ENCODE results near the gene TWF2.
"Not testable (repeated sequence)": the region's sequence is repeated elsewhere in the genome, so short reads cannot be mapped to it uniquely, and the experiment has no call there.

Gene TWF2

DNA sequence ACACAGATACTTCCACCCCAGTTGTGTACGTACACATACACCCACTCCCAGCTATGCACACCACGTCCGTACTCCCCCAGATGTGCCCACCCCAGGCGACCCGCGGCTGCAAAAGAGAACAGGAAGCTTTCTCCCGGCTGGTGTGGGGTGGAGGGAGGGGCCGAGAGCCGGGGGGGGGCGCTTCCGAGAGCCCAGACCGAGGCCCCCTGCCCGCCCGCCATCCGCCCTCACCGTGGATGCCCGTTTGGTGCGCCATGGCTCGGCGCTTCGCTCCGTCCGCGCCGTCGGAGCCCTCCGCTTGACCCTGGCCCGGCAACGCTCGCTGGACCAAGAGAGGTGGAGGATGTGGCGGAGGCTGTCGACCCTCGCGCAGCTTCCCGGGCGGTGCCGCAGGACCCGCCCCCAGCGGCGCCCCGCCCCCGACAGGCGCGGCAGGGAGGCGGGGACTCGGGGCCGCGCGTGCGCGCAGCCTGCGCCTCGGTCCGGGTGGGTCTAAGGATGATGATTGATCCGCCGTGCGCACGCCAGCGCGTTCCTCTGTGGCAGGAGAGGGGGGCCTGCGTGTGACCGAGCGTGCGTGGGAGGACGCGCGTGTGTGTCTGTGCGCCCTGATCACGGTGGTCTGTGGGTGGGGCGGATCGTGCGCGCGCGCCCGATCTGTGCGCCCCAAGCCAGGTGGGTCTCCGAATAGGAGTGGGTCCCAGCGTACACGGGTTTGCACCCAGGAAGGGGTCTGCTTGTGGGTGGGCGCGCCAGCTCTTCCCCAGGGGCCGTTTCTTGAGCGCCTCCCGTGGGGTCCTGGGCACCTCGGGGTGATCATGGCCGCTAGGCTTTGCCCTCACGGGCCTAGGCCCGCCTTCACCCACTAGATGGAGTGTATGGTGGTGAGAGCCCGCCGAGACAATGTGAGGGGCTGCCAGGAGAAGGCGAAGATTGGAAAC lies at the start of gene TWF2:
TSS of gene TWF2 (minus strand) at position 398 of the 941 bp plus-strand sequence. CDS start at position 256, 142 bp downstream.
- peak; percentile 64 to 66 for DNase-seq

DNA sequence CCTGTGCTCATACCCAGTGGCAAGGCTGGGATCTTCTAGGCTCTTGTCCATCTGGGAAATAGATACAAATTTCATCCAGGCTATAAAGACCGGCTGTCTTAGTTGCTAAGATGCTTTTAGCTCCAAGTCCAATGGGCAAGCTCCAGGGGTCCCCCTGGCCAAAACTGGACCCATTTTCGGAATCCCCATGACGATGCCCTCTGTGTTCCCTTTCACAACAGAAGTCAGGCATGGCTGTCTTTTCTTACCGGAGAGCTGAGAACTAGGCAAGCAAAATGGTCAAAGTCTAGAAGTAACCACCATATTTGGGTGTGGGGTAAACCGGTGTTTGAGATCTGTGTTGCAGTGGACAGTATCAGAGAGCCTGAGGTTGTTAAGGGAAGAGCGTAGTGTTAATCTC lies 49.7 kb upstream of the TWF2 start:
- no peak for DNase-seq

DNA sequence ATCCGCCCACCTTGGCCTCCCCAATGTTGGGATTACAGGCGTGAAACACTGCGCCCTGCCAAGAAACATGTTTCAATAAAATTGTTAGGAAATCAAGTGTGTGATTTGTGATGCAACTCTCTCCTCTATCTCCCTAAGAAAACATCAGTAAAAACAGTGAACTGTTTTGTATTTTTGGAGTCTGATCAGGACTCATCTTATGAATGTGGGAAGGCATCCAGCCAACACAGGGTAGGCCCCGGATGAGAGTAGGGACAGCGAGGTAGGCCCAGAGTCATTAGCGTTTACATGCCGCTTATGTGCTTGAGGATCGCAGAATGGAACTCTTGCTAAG lies 47.8 kb upstream of the TWF2 start:
- no peak for DNase-seq

DNA sequence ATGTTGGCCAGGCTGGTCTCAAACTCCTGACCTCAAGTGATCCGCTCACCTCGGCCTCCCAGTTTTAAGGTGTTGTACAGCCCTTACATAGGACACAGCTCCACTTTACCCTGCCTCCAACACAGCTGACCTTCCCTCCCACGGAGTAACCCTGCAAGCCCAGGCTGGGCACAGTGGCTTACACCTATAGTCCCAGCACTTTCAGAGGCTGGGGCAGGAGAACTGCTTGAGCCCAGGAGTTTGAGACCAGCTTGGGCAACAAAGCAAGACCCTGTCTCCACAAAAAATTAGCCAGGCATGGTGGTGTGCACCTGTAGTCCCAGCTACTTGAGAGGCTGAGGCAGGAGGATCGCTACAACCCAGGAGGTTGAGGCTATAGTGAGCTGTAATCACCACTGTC lies 45.1 kb upstream of the TWF2 start:
- not testable (repeated sequence) for DNase-seq

DNA sequence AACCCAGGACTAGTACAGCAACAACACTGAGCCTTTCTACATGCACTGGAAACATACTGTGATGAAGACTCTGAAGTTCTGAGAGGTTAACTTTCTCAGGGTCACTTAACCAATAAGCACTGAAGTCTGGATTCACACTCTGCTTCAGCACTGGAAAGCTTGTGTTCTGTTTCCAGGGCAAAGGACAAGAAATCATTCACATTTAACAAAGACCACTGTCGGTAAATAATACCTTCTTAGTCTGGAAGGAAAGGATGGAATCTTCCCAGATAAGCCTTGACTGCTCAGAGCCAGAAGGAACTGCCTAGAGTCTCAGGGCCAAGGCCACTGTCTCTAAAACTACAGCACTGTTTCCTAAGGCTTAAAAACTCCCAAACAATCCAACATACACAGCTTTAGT lies 44.3 kb upstream of the TWF2 start:
- no peak for DNase-seq

DNA sequence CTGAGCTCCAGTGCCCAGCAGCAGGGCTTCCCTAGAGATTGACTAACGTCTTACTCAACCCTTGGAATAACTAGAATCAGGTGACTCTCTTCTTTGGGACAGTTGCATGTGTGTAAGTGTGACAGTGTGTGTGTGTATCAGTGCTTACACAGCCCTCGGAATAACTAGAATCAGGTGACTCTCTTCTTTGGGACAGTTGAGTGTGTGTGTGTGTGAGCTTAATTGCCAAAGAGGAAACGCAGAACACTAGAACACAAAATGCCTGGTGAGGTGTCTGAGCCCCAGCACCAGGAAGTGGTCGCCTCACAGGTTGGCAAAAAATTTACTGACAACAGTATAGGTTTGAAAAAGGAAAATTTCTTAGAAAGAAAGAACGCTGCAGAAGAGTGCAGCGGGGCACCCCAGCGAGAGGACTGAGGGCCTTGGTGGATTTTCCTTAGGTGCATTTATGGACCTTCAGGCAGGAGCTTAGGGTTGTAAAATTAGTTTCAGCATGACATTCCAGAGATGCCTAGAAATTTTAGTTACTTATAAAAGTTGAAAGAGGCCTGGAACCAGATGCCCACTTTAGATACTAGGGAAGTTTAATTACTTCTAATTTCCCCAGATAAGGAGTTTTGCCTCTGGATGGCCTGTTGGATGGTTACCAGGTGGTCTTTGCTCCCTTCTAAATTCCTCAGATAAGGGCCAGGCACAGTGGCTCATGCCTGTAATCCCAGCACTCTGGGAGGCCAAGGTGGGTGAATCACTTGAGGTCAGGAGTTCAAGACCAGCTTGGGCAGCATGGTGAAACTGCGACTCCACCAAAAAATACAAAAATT lies 43.2 kb upstream of the TWF2 start:
- DNase-seq, result peak; percentile 24 to 35

DNA sequence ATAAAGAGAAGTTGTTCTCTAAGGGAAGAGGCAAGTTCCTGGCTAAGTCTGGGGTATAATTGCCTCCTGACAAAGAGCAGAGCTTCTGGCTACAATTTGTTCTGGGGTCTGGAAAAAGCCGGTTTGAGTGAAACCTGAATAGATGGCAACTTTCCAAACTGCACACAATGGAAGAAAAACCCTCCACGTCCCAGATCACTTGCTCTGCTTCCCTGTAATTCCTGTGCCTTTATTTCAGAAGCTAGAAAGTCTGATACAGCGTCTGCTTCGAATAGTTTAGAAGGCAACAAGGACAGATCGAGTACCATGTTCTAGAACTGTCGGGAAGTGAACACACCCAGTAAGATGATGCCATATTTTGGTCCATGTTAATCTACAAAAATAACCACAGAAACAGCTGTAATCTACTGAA lies 41.1 kb upstream of the TWF2 start:
- DNase-seq, result no peak

DNA sequence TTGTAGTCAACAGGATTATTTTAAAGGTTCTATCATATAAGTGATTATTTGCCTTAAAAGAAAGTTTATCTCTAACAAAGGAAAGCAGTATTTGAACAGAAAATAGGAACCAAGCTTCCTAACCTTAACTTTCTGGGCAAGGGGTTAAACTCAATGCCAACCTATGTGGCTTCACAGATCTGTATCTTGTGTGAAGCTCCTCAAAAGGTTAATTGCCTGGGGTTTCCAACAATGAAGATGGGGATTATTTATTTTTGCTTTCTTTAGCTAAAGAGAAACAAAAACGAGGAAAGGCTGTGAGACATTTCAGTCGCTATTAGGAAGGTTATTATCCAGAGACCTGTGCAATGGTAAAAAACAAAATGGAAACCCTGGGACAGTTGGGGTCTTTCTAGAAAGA lies 40.6 kb upstream of the TWF2 start:
- no peak for DNase-seq

DNA sequence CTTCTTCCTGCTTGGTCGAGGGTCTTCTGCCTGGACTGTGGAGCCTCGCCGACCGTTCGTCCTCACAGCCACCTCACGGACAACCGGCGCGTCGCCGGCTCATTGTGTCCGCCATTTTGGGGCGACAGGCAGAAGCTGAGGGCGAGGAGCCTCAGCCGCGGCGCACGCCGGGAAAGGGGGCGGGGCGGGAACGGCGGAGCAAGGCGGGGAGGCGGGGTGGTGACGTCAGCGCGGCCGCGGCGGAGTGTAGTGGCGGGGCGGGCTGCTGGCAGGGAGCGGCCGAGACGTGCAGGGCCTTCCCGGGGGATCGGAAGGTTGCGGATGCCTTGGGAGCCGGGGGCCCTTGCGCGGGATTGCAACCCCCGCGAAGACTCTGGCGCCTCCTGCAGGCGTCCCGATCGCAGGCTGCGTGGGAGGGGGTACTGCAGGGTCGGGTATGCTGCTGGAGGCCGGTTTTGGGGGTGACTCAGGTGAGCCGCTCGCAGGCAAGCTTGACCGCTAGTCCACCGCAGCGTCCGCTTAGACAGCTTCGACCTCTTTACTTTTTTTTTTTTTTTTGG lies 39.6 kb upstream of the TWF2 start, which contains the start of gene WDR82:
TSS of gene WDR82 (minus strand) at position 140 of the 560 bp plus-strand sequence. CDS start 288 bp downstream, outside the sequence.
- DNase-seq, result peak; percentile 90

DNA sequence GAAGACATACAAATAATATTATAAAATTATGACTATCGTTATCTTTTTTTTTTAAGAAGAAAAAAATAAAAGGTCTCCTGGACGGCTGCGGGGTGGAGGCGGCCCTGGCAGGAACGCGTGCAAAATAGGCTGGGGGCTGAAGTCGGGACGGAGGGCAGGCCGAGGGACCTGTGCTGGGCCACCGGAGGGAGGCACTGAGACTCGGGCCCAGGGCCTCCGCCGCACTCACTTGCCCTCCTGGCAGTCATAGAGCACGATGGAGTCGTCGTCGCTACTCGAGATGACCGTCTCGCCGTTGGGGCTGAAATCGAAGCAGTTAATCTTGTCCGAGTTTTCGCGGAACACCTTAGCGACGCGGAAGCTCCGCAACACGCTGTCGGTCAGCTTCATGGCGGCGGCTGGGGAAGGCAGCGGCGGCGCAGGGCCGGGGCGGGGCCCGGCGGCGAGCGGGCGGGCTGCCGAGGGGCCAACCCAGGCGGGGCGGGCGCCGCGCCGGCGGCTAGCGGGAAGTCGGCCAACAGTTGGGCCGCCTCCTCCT lies 39.1 kb upstream of the TWF2 start:
- DNase-seq, result peak in 1 of 2 experiments; percentile 45

DNA sequence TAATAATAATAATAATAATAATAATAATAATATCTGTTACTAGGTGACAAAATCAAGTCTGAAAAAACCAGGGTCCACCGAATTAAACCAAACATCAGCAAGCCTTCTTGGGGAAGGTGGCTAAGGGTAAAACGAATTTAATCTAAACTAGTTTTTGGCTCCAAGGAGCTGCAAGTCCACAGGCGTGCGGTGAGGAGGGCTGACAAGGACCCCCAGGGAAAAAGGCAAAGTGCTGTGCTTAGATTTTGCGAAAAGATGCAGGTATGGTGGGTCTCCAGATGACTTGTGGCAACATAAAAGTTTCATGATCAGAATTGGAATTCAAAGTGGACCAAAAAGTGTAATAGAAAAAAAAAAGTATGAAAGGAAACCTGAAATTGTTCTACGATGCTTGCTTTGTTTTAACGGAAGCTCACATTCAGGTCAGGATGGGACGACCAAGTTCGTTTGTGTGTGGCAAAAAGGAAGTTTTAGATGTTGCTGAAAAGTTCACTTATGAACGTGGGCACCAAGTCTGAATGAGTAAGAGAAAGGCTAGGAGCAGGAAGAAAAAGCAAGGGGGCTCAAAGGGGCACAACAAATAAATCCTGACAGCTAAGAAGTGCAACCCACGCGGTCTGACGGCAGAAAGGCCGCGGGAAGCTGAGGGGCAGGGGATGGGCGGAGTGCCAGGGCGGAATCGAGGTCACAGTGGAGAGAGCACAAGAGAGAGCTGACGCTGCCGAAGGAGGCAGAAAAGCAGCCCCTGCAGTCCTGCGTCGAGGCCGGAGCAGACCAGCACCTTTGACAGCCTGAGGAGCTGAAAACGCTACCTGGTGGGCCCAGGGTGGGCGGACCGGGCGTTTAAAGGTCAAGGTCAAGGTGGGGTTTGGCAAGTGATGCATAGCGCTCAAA lies 38.4 kb upstream of the TWF2 start:
- peak; percentile 43 to 54 for DNase-seq

DNA sequence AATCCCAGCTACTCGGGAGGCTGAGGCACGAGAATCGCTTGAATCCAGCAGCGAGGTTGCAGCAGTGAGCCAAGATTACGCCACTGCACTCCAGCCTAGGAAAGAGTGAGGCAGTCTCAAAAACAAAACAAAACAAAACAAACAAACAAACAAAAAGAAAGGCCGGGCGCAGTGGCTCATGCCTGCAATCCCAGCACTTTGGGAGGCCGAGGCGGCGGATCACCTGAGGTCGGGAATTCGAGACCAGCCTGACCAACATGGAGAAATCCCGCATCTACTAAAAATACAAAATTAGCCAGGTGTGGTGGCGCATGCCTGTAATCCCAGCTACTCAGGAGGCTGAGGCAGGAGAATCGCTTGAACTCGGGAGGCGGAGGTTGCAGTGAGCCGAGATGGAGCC lies 35.8 kb upstream of the TWF2 start:
- DNase-seq, result not testable (repeated sequence)

DNA sequence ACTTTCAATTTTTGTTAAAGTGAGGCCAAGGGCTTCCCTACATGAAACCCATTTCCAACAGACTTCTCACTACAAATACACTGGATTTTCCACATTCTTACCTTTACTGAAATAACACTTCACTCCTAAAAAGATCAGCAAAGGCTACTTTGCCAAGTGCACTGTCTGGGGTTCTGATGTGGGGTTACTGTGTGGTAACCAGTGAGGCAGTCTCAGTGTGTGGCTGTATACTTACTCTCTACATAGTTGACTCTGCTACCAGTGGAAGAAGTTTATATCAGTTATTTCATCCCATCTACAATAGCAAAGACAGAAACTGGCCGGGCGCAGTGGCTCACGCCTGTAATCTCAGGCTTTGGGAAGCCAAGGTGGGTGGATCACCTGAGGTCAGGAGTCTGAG lies 33.9 kb upstream of the TWF2 start:
- DNase-seq, result no peak

DNA sequence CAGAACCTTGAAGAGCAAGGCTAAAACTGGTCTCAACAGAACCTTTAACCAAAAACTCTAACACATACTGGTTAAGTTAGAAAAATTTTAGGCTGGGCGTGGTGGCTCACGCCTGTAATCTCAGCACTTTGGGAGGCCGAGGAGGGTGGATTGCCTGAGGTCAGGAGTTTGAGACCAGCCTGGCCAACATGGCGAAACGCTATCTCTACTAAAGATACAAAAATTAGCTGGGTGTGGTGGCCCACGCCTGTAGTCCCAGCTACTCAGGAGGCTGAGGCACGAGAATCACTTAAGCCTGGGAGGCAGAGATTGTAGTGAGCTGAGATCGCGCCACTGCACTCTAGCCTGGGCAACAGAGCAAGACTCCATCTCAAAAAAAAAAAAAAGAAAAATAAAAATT lies 33.2 kb upstream of the TWF2 start:
- DNase-seq, result not testable (repeated sequence)

DNA sequence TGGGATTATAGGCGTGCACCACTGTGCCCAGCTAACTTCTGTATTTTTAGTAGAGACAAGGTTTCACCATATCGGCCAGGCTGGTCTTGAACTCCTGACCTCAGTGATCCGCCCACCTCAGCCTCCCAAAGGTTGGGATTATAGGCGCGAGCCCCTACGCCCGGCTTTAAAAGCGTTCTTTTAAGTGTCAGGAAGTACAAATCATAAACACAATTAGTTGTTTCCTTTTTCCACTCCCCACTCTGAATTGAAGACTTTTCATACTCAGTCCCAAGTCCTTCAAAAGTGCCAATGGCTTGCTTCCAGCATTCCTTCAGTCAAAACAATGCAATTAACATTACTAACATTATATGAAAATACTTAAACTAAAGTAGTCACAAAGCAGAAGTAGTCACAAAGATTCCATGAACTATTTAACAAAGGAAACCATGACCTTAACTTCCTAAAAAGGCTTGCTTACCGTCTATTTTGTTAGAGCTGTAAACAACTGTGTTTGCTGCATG lies 31.3 kb upstream of the TWF2 start:
- no peak for DNase-seq

DNA sequence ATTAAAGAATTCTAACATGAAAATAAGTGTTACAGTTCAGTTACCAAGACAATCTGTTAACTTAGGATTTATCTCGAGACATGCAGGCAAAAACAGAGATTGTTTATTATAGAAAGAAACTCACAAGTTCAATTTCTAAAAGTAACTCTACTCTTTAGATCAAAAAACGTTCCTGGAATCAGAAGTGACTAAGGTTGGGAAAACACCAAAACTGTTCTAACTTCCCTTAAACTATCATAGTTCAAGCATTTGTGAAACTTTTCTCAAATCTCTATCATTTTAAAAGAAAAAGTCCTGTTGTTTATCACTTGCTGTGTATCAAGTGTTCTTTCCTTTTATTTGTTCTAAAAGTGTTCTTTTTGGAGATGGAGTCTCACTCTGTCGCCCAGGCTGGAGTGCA lies 30.8 kb upstream of the TWF2 start:
- DNase-seq, result no peak

DNA sequence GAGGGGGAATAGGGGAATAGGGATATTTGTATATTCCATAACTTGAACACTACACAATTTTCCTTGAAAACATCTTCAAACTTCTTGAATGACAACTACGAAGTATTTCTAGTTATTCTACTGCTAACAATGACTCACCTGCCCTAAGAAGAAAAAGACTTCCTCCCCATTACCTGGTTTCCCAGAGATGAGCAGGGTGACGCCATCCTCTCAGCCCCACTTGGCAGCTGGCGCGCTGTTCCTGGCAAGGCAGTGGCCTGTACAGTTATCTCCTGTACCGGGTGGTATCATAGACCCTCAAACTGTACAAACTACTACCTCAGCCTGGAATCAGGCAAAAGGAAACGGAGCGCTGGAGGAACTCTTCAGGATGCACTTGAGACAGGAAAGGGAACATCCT lies 29.1 kb upstream of the TWF2 start:
- DNase-seq, result no peak

DNA sequence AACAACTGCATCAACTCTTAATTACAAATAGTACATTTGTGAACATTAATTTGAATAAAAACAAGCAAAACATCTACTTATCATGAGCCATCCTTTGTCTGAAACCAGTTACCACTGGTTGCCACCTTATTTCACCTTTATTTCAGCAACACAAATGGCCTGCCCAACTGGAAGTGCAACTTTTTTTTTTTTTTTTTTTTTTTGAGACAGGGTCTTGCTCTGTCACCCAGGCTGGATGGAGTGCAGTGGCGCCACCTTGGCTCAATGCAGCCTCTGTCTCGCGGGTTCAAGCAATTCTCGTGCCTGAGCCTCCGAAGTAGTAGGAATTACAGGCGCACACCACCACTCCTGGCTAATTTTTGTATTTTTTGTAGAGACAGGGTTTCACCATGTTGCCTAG lies 26.4 kb upstream of the TWF2 start:
- no peak for DNase-seq

DNA sequence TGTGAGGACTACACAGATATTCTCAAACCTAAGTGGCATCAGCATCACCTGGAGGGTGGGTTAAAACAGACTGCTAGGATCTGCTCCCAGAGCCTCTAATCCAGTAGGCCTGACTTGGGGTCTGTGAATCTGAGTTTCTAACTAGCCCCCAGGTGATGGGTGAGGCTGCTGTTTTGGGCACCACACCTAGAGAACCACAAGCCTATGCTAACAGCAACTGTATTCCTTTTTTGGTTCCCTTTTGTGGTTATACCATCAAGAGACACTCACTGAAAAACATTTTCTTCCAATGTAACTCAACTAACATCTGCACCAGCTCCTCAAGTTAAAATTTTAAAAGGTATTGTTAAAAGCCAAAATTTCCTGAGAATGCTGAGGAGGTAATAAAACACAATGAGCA lies 23.5 kb upstream of the TWF2 start:
- DNase-seq, result no peak

DNA sequence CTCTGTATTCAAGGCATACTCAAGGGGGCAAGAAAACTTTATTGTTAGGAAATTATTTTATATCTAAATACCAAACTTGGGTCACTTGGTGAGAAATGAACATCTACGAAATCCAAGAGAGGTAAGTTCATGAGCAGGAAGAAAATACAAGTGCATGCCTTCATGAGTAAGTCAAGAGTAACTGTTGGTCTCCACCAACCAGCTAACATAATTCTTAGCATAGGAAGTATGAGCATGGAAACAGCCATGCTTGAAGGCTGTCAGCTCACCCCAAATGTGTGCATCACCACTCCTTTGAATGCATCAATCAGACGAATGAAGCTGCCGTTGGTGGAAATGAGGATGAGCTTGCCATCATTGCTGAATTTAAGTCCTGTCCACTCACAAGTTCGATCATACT lies 20.5 kb upstream of the TWF2 start:
- DNase-seq, result no peak

DNA sequence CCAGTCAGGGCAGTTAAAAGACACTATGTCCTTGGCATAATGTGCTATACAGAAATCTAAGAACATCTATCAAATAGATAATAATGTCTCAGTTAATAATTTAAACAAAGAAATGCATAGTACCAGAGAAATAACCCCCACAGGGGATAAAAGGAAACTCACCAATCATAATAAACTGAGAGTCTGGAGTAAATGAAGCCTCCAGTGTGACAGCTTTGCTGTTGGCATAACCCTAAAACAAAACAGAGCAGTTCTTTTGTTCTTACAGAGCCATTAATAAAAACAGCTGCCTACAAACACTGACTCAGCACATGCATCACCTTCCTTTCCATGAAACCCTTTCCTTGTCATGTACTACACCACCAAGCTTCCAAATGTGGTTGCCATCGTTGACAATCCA lies 20.1 kb upstream of the TWF2 start:
- no peak for DNase-seq

DNA sequence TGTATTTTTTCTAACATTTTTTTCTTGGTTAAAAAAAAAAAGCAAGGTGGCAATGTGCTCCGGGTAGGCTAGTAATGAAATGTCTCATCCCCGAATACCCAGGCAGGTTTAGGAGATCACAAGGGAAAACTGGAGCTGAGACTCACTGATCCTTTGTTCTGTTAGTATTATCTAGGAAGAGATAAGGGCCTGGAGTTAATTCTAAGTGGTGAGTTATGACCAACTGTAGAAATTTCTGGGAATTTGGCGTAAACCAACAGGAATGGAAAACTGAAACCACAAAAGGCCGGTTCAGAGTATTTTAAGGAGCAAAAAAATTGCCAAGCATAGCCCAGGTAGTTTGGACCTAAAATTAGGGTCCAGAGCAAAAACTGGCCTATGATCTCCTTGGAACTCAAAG lies 19.0 kb upstream of the TWF2 start:
- no peak for DNase-seq

All from Kasumi-1 (cell line).